Thoracic aorta (tissue), 2 donors: ENCODE results near the gene GEMIN5. TPM values are rescaled to one million over a fixed set of nuclear protein-coding genes. Genes with fewer than 3 reads are reported as not detected.

Experiments used
- ATAC-seq: fragments of 150-250 bp; one replicate; pipeline ENCODE4 v1.8.0; 2017; ENCODE audit warnings: low read depth; ENCODE audit not compliant: insufficient number of reproducible peaks, low FRiP score
- DNase-seq: peaks from one replicate; pipeline ENCODE4 v3.0.0-alpha.2; 2020; ENCODE audit warnings: low spot score
- H3K27ac ChIP-seq, 2 donors: fragments of 200-600 bp; sonication (generic); 1 replicate in 1 of 2; 2 replicates in 1 of 2; pipeline ENCODE4 v1.5.1; 2016; ENCODE audit warnings: mild to moderate bottlenecking in 2 of 2, moderate library complexity in 2 of 2
- H3K27me3 ChIP-seq: fragments of 200-600 bp; sonication (generic); replicated peaks from 2 replicates; pipeline ENCODE4 v1.6.0; 2016; ENCODE audit warnings: mild to moderate bottlenecking; ENCODE audit not compliant: insufficient read depth
- H3K36me3 ChIP-seq: fragments of 200-600 bp; sonication (generic); one replicate; pipeline ENCODE4 v1.5.1; 2016
- H3K4me1 ChIP-seq, 2 donors: fragments of 200-600 bp; sonication (generic); 1 replicate in 1 of 2; 2 replicates in 1 of 2; pipeline versions ENCODE4 v1.5.1 to v1.6.0; 2016; ENCODE audit warnings: low read depth in 2 of 2, mild to moderate bottlenecking in 1 of 2; ENCODE audit not compliant: control insufficient read depth in 1 of 2
- H3K4me3 ChIP-seq: fragments of 200-600 bp; sonication (generic); 2 replicates; pipeline ENCODE4 v1.5.1; 2016; ENCODE audit warnings: mild to moderate bottlenecking
- H3K9me3 ChIP-seq: fragments of 200-600 bp; sonication (generic); 2 replicates; pipeline ENCODE4 v1.5.1; 2016
- CTCF ChIP-seq: fragments of 200-600 bp; sonication (generic); IDR thresholded peaks from one replicate; pipeline ENCODE4 v1.5.1; 2019; ENCODE audit warnings: antibody characterized with exemption
- total RNA-seq, 2 donors: library from RNA; depleted of rRNA; stranded (reverse); fragments of >200 nt; gene quantifications; one replicate each; pipeline versions ENCODE4 v1.1.0 to v1.2.3, GENCODE V29; 2016

The GEMIN5 gene
- total RNA-seq, 2 donors from 2014 or later = 13.4 to 21.0 TPM

GRCh38 chr5:154871734-154872133 lies 66.3 kb downstream of the GEMIN5 start:
- no peak for TF ChIP-seq CTCF
- Histone ChIP-seq H3K4me1 (peaks cover 4 to 26% of the 10 kb centered on the region in 2 donors), H3K9me3 (no peaks in the 10 kb centered on the region), H3K4me3 (no peak overlapping the region), H3K36me3 (peaks cover 45% of the 10 kb centered on the region), H3K27me3 (no peaks in the 10 kb centered on the region), H3K27ac (peak overlapping the region; percentile 86 to 88)
- no peak for DNase-seq
- no peak for ATAC-seq

- ATAC-seq = no peak
- Histone ChIP-seq H3K27ac (no peak overlapping the region), H3K4me1 (peaks cover 10 to 25% of the 10 kb centered on the region in 2 donors), H3K4me3 (no peak overlapping the region), H3K36me3 (peaks cover 27% of the 10 kb centered on the region), H3K27me3 (no peaks in the 10 kb centered on the region), H3K9me3 (no peaks in the 10 kb centered on the region)
- no peak for DNase-seq
- TF ChIP-seq CTCF = no peak
These were observed 69.3 kb downstream of the GEMIN5 start for GRCh38 chr5:154868702-154869101.

- H3K4me3 ChIP-seq = no peak overlapping the region
- peaks cover 27% of the 10 kb centered on the region for H3K36me3 ChIP-seq
- DNase-seq = no peak
- H3K27ac ChIP-seq = peak overlapping the region in 1 of 2 donors; percentile 48
- H3K4me1 ChIP-seq = peaks cover 21 to 30% of the 10 kb centered on the region in 2 donors
- H3K27me3 ChIP-seq = no peaks in the 10 kb centered on the region
- H3K9me3 ChIP-seq = no peaks in the 10 kb centered on the region
- peak; percentile 43 for ATAC-seq
- no peak for TF ChIP-seq CTCF
These were observed 71.2 kb downstream of the GEMIN5 start for GRCh38 chr5:154866841-154867240.

- ATAC-seq = no peak
- no peaks in the 10 kb centered on the region for H3K9me3 ChIP-seq
- no peak overlapping the region for H3K4me3 ChIP-seq
- TF ChIP-seq CTCF = no peak
- no peak for DNase-seq
- peaks cover 17% of the 10 kb centered on the region for H3K36me3 ChIP-seq
- H3K27ac ChIP-seq = peak overlapping the region in 1 of 2 donors; percentile 48
- H3K27me3 ChIP-seq = no peaks in the 10 kb centered on the region
- peaks cover 33 to 42% of the 10 kb centered on the region in 2 donors for H3K4me1 ChIP-seq
These were observed 72.4 kb downstream of the GEMIN5 start for GRCh38 chr5:154865466-154866184.

GRCh38 chr5:154863291-154864080 lies 74.5 kb downstream of the GEMIN5 start:
- H3K4me1 ChIP-seq = peaks cover 41 to 51% of the 10 kb centered on the region in 2 donors
- DNase-seq = no peak
- H3K36me3 ChIP-seq = peaks cover 15% of the 10 kb centered on the region
- H3K4me3 ChIP-seq = no peak overlapping the region
- H3K27ac ChIP-seq = no peak overlapping the region
- no peaks in the 10 kb centered on the region for H3K9me3 ChIP-seq
- no peak for TF ChIP-seq CTCF
- no peaks in the 10 kb centered on the region for H3K27me3 ChIP-seq
- ATAC-seq = no peak
